ENCODE data around the gene SBK3.

Gene SBK3

GRCh38 chr19:55494172-55494761, 51.1 kb downstream of the SBK3 start:
- H3K4me1 ChIP-seq (ENCODE audit: control insufficient read depth in 2 of 2, insufficient read depth in 1 of 2, low read depth in 1 of 2, low read length in 2 of 2) = peaks cover 5 to 18% of the 10 kb centered on the region in 2 donors
- peak overlapping the region; percentile 29 for H2AK5ac ChIP-seq (ENCODE audit: low read depth, low read length)
- H2BK120ac ChIP-seq (ENCODE audit: low read depth, low read length) = no peak overlapping the region
- no peak overlapping the region for H2BK15ac ChIP-seq (ENCODE audit: low read length)
- no peaks in the 10 kb centered on the region for H3K9me3 ChIP-seq (replicated peaks in 1 of 2; ENCODE audit: control insufficient read depth in 2 of 2, insufficient read depth in 1 of 2, low read depth in 1 of 2, low read length in 2 of 2)
- no peak for DNase-seq (ENCODE audit: low spot score)
- no peak overlapping the region for H3K4me2 ChIP-seq (ENCODE audit: insufficient read depth, low read length, poor library complexity, severe bottlenecking)
- H3K4me3 ChIP-seq (ENCODE audit: low read length in 2 of 2) = no peak overlapping the region
- no peaks in the 10 kb centered on the region for H3K27me3 ChIP-seq (ENCODE audit: control insufficient read depth in 3 of 3, insufficient read depth in 3 of 3, low read depth in 1 of 3, low read length in 3 of 3)
- no peak overlapping the region for H4K8ac ChIP-seq (ENCODE audit: low read depth, low read length)
- H3K9ac ChIP-seq (ENCODE audit: low read depth, low read length, poor library complexity) = no peak overlapping the region
- H3K23ac ChIP-seq (ENCODE audit: low read depth, low read length, poor library complexity) = no peak overlapping the region
- no peak overlapping the region for H2BK5ac ChIP-seq (ENCODE audit: low read length)
- WGBS, 2 donors (ENCODE audit: extremely low coverage in 2 of 2, insufficient read length in 2 of 2, insufficient replicate concordance in 1 of 2) = no CpG with 5 or more reads among the region's 22 CpGs
- no peak overlapping the region for H3K4ac ChIP-seq (ENCODE audit: low read length)
- H3K14ac ChIP-seq (ENCODE audit: low read length) = peak overlapping the region; percentile 85
- H2AFZ ChIP-seq (ENCODE audit: low read length) = peak overlapping the region; percentile 58
- no peak overlapping the region for H4K91ac ChIP-seq (ENCODE audit: low read depth, low read length, poor library complexity)
- peak overlapping the region; percentile 53 for H3K18ac ChIP-seq (ENCODE audit: low read length)
- H3K36me3 ChIP-seq (replicated peaks in 1 of 2; ENCODE audit: control insufficient read depth in 2 of 2, insufficient read depth in 2 of 2, low read length in 2 of 2) = no peaks in the 10 kb centered on the region
- no peak overlapping the region for H3K27ac ChIP-seq (replicated peaks; ENCODE audit: low read length)
- peaks cover 3% of the 10 kb centered on the region for H3K79me1 ChIP-seq (ENCODE audit: low read depth, low read length)
- H2BK12ac ChIP-seq (ENCODE audit: low read length) = no peak overlapping the region

- no peak overlapping the region for H4K8ac ChIP-seq (ENCODE audit: low read depth, low read length)
- no peak overlapping the region for H3K14ac ChIP-seq (ENCODE audit: low read length)
- no peaks in the 10 kb centered on the region for H3K9me3 ChIP-seq (replicated peaks in 1 of 2; ENCODE audit: control insufficient read depth in 2 of 2, insufficient read depth in 1 of 2, low read depth in 1 of 2, low read length in 2 of 2)
- no peak overlapping the region for H3K4me3 ChIP-seq (ENCODE audit: low read length in 2 of 2)
- H3K36me3 ChIP-seq (replicated peaks in 1 of 2; ENCODE audit: control insufficient read depth in 2 of 2, insufficient read depth in 2 of 2, low read length in 2 of 2) = no peaks in the 10 kb centered on the region
- H2BK15ac ChIP-seq (ENCODE audit: low read length) = no peak overlapping the region
- H2AK5ac ChIP-seq (ENCODE audit: low read depth, low read length) = peak overlapping the region; percentile 92
- H2BK5ac ChIP-seq (ENCODE audit: low read length) = peak overlapping the region; percentile 66
- H3K79me1 ChIP-seq (ENCODE audit: low read depth, low read length) = peaks cover 3% of the 10 kb centered on the region
- no peak overlapping the region for H2BK12ac ChIP-seq (ENCODE audit: low read length)
- H3K27me3 ChIP-seq (ENCODE audit: control insufficient read depth in 3 of 3, insufficient read depth in 3 of 3, low read depth in 1 of 3, low read length in 3 of 3) = no peaks in the 10 kb centered on the region
- DNase-seq (ENCODE audit: low spot score) = no peak
- no peak overlapping the region for H2AFZ ChIP-seq (ENCODE audit: low read length)
- H3K9ac ChIP-seq (ENCODE audit: low read depth, low read length, poor library complexity) = no peak overlapping the region
- H2BK120ac ChIP-seq (ENCODE audit: low read depth, low read length) = no peak overlapping the region
- H3K23ac ChIP-seq (ENCODE audit: low read depth, low read length, poor library complexity) = peak overlapping the region; percentile 31
- peaks cover 8 to 23% of the 10 kb centered on the region in 2 donors for H3K4me1 ChIP-seq (ENCODE audit: control insufficient read depth in 2 of 2, insufficient read depth in 1 of 2, low read depth in 1 of 2, low read length in 2 of 2)
- peak overlapping the region; percentile 76 for H3K18ac ChIP-seq (ENCODE audit: low read length)
- H3K27ac ChIP-seq (replicated peaks; ENCODE audit: low read length) = no peak overlapping the region
- no peak overlapping the region for H3K4me2 ChIP-seq (ENCODE audit: insufficient read depth, low read length, poor library complexity, severe bottlenecking)
- H4K91ac ChIP-seq (ENCODE audit: low read depth, low read length, poor library complexity) = no peak overlapping the region
- no CpG with 5 or more reads among the region's 38 CpGs for WGBS, 2 donors (ENCODE audit: extremely low coverage in 2 of 2, insufficient read length in 2 of 2, insufficient replicate concordance in 1 of 2)
- no peak overlapping the region for H3K4ac ChIP-seq (ENCODE audit: low read length)
These were observed 51.6 kb downstream of the SBK3 start for GRCh38 chr19:55493645-55494171.

- Histone ChIP-seq H3K27me3 (ENCODE audit: control insufficient read depth in 3 of 3, insufficient read depth in 3 of 3, low read depth in 1 of 3, low read length in 3 of 3) (no peaks in the 10 kb centered on the region), H2AFZ (ENCODE audit: low read length) (no peak overlapping the region), H3K4ac (ENCODE audit: low read length) (no peak overlapping the region), H2BK5ac (ENCODE audit: low read length) (peak overlapping the region; percentile 66), H4K8ac (ENCODE audit: low read depth, low read length) (no peak overlapping the region), H3K18ac (ENCODE audit: low read length) (peak overlapping the region; percentile 76), H2BK12ac (ENCODE audit: low read length) (no peak overlapping the region), H3K14ac (ENCODE audit: low read length) (no peak overlapping the region), H3K9ac (ENCODE audit: low read depth, low read length, poor library complexity) (no peak overlapping the region), H2BK15ac (ENCODE audit: low read length) (no peak overlapping the region), H3K4me1 (ENCODE audit: control insufficient read depth in 2 of 2, insufficient read depth in 1 of 2, low read depth in 1 of 2, low read length in 2 of 2) (peaks cover 12 to 27% of the 10 kb centered on the region in 2 donors), H3K23ac (ENCODE audit: low read depth, low read length, poor library complexity) (peak overlapping the region; percentile 31), H2AK5ac (ENCODE audit: low read depth, low read length) (peak overlapping the region; percentile 92), H3K4me2 (ENCODE audit: insufficient read depth, low read length, poor library complexity, severe bottlenecking) (no peak overlapping the region), H2BK120ac (ENCODE audit: low read depth, low read length) (no peak overlapping the region), H3K79me1 (ENCODE audit: low read depth, low read length) (peaks cover 3% of the 10 kb centered on the region), H3K36me3 (replicated peaks in 1 of 2; ENCODE audit: control insufficient read depth in 2 of 2, insufficient read depth in 2 of 2, low read length in 2 of 2) (no peaks in the 10 kb centered on the region), H3K4me3 (ENCODE audit: low read length in 2 of 2) (no peak overlapping the region), H3K9me3 (replicated peaks in 1 of 2; ENCODE audit: control insufficient read depth in 2 of 2, insufficient read depth in 1 of 2, low read depth in 1 of 2, low read length in 2 of 2) (no peaks in the 10 kb centered on the region), H4K91ac (ENCODE audit: low read depth, low read length, poor library complexity) (no peak overlapping the region), H3K27ac (replicated peaks; ENCODE audit: low read length) (no peak overlapping the region)
- no CpG with 5 or more reads among the region's 18 CpGs for WGBS, 2 donors (ENCODE audit: extremely low coverage in 2 of 2, insufficient read length in 2 of 2, insufficient replicate concordance in 1 of 2)
- no peak for DNase-seq (ENCODE audit: low spot score)
These were observed 52.2 kb downstream of the SBK3 start for GRCh38 chr19:55493052-55493644.

- H3K4me1 ChIP-seq (ENCODE audit: control insufficient read depth in 2 of 2, insufficient read depth in 1 of 2, low read depth in 1 of 2, low read length in 2 of 2) = peaks cover 18 to 34% of the 10 kb centered on the region in 2 donors
- H2BK12ac ChIP-seq (ENCODE audit: low read length) = no peak overlapping the region
- no peaks in the 10 kb centered on the region for H3K9me3 ChIP-seq (replicated peaks in 1 of 2; ENCODE audit: control insufficient read depth in 2 of 2, insufficient read depth in 1 of 2, low read depth in 1 of 2, low read length in 2 of 2)
- WGBS, 2 donors (ENCODE audit: extremely low coverage in 2 of 2, insufficient read length in 2 of 2, insufficient replicate concordance in 1 of 2) = no CpG with 5 or more reads among the region's 12 CpGs
- H3K36me3 ChIP-seq (replicated peaks in 1 of 2; ENCODE audit: control insufficient read depth in 2 of 2, insufficient read depth in 2 of 2, low read length in 2 of 2) = no peaks in the 10 kb centered on the region
- no peak overlapping the region for H3K4me3 ChIP-seq (ENCODE audit: low read length in 2 of 2)
- H2BK15ac ChIP-seq (ENCODE audit: low read length) = no peak overlapping the region
- H3K9ac ChIP-seq (ENCODE audit: low read depth, low read length, poor library complexity) = no peak overlapping the region
- H3K27me3 ChIP-seq (ENCODE audit: control insufficient read depth in 3 of 3, insufficient read depth in 3 of 3, low read depth in 1 of 3, low read length in 3 of 3) = no peaks in the 10 kb centered on the region
- H2AK5ac ChIP-seq (ENCODE audit: low read depth, low read length) = peak overlapping the region; percentile 6
- H3K79me1 ChIP-seq (ENCODE audit: low read depth, low read length) = peaks cover 5% of the 10 kb centered on the region
- no peak overlapping the region for H3K23ac ChIP-seq (ENCODE audit: low read depth, low read length, poor library complexity)
- H3K18ac ChIP-seq (ENCODE audit: low read length) = no peak overlapping the region
- H4K91ac ChIP-seq (ENCODE audit: low read depth, low read length, poor library complexity) = no peak overlapping the region
- H3K4me2 ChIP-seq (ENCODE audit: insufficient read depth, low read length, poor library complexity, severe bottlenecking) = no peak overlapping the region
- no peak overlapping the region for H3K14ac ChIP-seq (ENCODE audit: low read length)
- H2AFZ ChIP-seq (ENCODE audit: low read length) = no peak overlapping the region
- H3K4ac ChIP-seq (ENCODE audit: low read length) = no peak overlapping the region
- no peak overlapping the region for H4K8ac ChIP-seq (ENCODE audit: low read depth, low read length)
- H3K27ac ChIP-seq (replicated peaks; ENCODE audit: low read length) = no peak overlapping the region
- DNase-seq (ENCODE audit: low spot score) = no peak
- H2BK120ac ChIP-seq (ENCODE audit: low read depth, low read length) = no peak overlapping the region
- peak overlapping the region; percentile 66 for H2BK5ac ChIP-seq (ENCODE audit: low read length)
These were observed 52.9 kb downstream of the SBK3 start for GRCh38 chr19:55492362-55492944.
